Neuronal stem cell (in vitro differentiated cells): Measurements from ENCODE around the gene TMEM87B.
A peak's percentile ranks its signal among the peaks of the same experiment; 100 is the strongest.

ENCODE experiments used
- DNase-seq: peaks from one replicate; pipeline ENCODE4 v3.0.0-alpha.2; 2013; ENCODE audit warnings: low spot score
- H2AFZ ChIP-seq: one replicate; pipeline ENCODE4 v1.6.1; 2013; ENCODE audit warnings: mild to moderate bottlenecking, low read length, inconsistent platforms
- H2AK5ac ChIP-seq: 2 replicates; pipeline ENCODE4 v1.6.1; 2013; ENCODE audit warnings: low read depth, mild to moderate bottlenecking, inconsistent platforms, low read length, moderate library complexity, mixed read lengths
- H2BK120ac ChIP-seq: 2 replicates; pipeline ENCODE4 v1.6.1; 2013; ENCODE audit warnings: low read depth, mild to moderate bottlenecking, inconsistent platforms, low read length, moderate library complexity, mixed read lengths
- H2BK12ac ChIP-seq: one replicate; pipeline ENCODE4 v1.6.1; 2013; ENCODE audit warnings: low read length, inconsistent platforms
- H2BK15ac ChIP-seq: 2 replicates; pipeline ENCODE4 v1.6.1; 2013; ENCODE audit warnings: mild to moderate bottlenecking, low read length, inconsistent platforms, mixed read lengths
- H2BK5ac ChIP-seq: one replicate; pipeline ENCODE4 v1.6.1; 2013; ENCODE audit warnings: inconsistent platforms, mild to moderate bottlenecking, low read length, moderate library complexity
- H3K14ac ChIP-seq: one replicate; pipeline ENCODE4 v1.6.1; 2013; ENCODE audit warnings: low read length, inconsistent platforms
- H3K18ac ChIP-seq: 2 replicates; pipeline ENCODE4 v1.6.1; 2013; ENCODE audit warnings: low read length, inconsistent platforms
- H3K23ac ChIP-seq: 2 replicates; pipeline ENCODE4 v1.6.1; 2013; ENCODE audit warnings: low read depth, mild to moderate bottlenecking, mixed read lengths, low read length, inconsistent platforms; ENCODE audit not compliant: poor library complexity
- H3K27ac ChIP-seq: replicated peaks from 3 replicates; pipeline ENCODE4 v1.5.1; 2013; ENCODE audit warnings: low read length, inconsistent platforms
- H3K27me3 ChIP-seq, 3 experiments: 2 replicates each; pipeline ENCODE4 v1.6.1; 2013; ENCODE audit warnings: low read length in 3 of 3, mild to moderate bottlenecking in 2 of 3, inconsistent platforms in 1 of 3, low read depth in 1 of 3, mixed read lengths in 1 of 3, moderate library complexity in 1 of 3; ENCODE audit not compliant: control insufficient read depth in 3 of 3, insufficient read depth in 3 of 3
- H3K36me3 ChIP-seq, 2 donors: replicated peaks in 1 of 2; 2 replicates each; pipeline ENCODE4 v1.6.1; 2013; ENCODE audit warnings: low read length in 2 of 2; ENCODE audit not compliant: control insufficient read depth in 2 of 2, insufficient read depth in 2 of 2
- H3K4ac ChIP-seq: 2 replicates; pipeline ENCODE4 v1.6.1; 2013; ENCODE audit warnings: inconsistent platforms, mild to moderate bottlenecking, low read length, moderate library complexity
- H3K4me1 ChIP-seq, 2 donors: 1 replicate in 1 of 2; 2 replicates in 1 of 2; pipeline ENCODE4 v1.6.1; 2013; ENCODE audit warnings: low read length in 2 of 2, low read depth in 1 of 2; ENCODE audit not compliant: control insufficient read depth in 2 of 2, insufficient read depth in 1 of 2
- H3K4me2 ChIP-seq: one replicate; pipeline ENCODE4 v1.6.1; 2013; ENCODE audit warnings: mild to moderate bottlenecking, low read length, inconsistent platforms; ENCODE audit not compliant: insufficient read depth, poor library complexity, severe bottlenecking
- H3K4me3 ChIP-seq, 2 donors: 2 replicates each; pipeline ENCODE4 v1.5.1; 2013; ENCODE audit warnings: low read length in 2 of 2, mild to moderate bottlenecking in 2 of 2, inconsistent platforms in 1 of 2, moderate library complexity in 1 of 2
- H3K79me1 ChIP-seq: one replicate; pipeline ENCODE4 v1.6.1; 2013; ENCODE audit warnings: low read depth, mild to moderate bottlenecking, inconsistent platforms, low read length, moderate library complexity
- H3K9ac ChIP-seq: one replicate; pipeline ENCODE4 v1.6.1; 2013; ENCODE audit warnings: mild to moderate bottlenecking, low read depth, low read length, inconsistent platforms; ENCODE audit not compliant: poor library complexity
- H3K9me3 ChIP-seq, 2 donors: replicated peaks in 1 of 2; 2 replicates each; pipeline versions ENCODE3 to v1.6.1; 2013; ENCODE audit warnings: low read length in 2 of 2, mild to moderate bottlenecking in 2 of 2, inconsistent platforms in 1 of 2, low read depth in 1 of 2, mixed read lengths in 1 of 2, moderate library complexity in 1 of 2; ENCODE audit not compliant: control insufficient read depth in 2 of 2, insufficient read depth in 1 of 2
- H4K8ac ChIP-seq: one replicate; pipeline ENCODE4 v1.6.1; 2013; ENCODE audit warnings: low read depth, mild to moderate bottlenecking, inconsistent platforms, low read length, moderate library complexity
- H4K91ac ChIP-seq: one replicate; pipeline ENCODE4 v1.6.1; 2013; ENCODE audit warnings: low read length, low read depth, mild to moderate bottlenecking, inconsistent platforms; ENCODE audit not compliant: poor library complexity
- WGBS, 2 donors: extraction: QIAGEN DNeasy Blood & Tissue Kit; methylation state at CpG; one replicate each; pipeline ENCODE4 v1.1.7; 2013; ENCODE audit warnings: missing lambda C conversion rate in 2 of 2, mixed read lengths in 1 of 2; ENCODE audit not compliant: insufficient read length in 2 of 2, insufficient replicate concordance in 1 of 2; ENCODE audit errors: extremely low coverage in 2 of 2; 5-methylcytosine and 5-hydroxymethylcytosine counted together

TMEM87B gene

GRCh38 chr2:112156152-112156986 is 101.3 kb downstream of the TMEM87B start:
- Histone ChIP-seq H2BK15ac (peak overlapping the region; percentile 52), H3K27ac (peak overlapping the region; percentile 86), H3K27me3 (no peaks in the 10 kb centered on the region), H3K4me1 (peaks cover 0 to 22% of the 10 kb centered on the region in 2 donors), H3K36me3 (peaks cover 0 to 25% of the 10 kb centered on the region in 2 donors), H3K79me1 (peaks cover 9% of the 10 kb centered on the region), H3K4me3 (no peak overlapping the region), H2BK120ac (peak overlapping the region; percentile 97), H3K18ac (peak overlapping the region; percentile 94), H4K91ac (peak overlapping the region; percentile 99), H2BK5ac (peak overlapping the region; percentile 93), H3K4me2 (no peak overlapping the region), H2AFZ (peak overlapping the region; percentile 53), H2BK12ac (peak overlapping the region; percentile 78), H3K4ac (peak overlapping the region; percentile 43), H3K23ac (no peak overlapping the region), H3K9ac (no peak overlapping the region), H2AK5ac (peak overlapping the region; percentile 99), H4K8ac (no peak overlapping the region), H3K9me3 (no peaks in the 10 kb centered on the region), H3K14ac (no peak overlapping the region)
- peak; percentile 35 for DNase-seq
- no CpG with 5 or more reads among the region's 21 CpGs for WGBS, 2 donors

- Histone ChIP-seq H3K18ac (peak overlapping the region; percentile 89), H3K14ac (no peak overlapping the region), H2AK5ac (peak overlapping the region; percentile 81), H3K4ac (no peak overlapping the region), H4K91ac (no peak overlapping the region), H2BK12ac (no peak overlapping the region), H3K9ac (no peak overlapping the region), H3K4me2 (no peak overlapping the region), H2AFZ (no peak overlapping the region), H3K9me3 (no peaks in the 10 kb centered on the region), H4K8ac (no peak overlapping the region), H3K36me3 (peaks cover 0 to 18% of the 10 kb centered on the region in 2 donors), H3K79me1 (peaks cover 7% of the 10 kb centered on the region), H2BK120ac (no peak overlapping the region), H2BK5ac (no peak overlapping the region), H3K4me3 (no peak overlapping the region), H3K23ac (no peak overlapping the region), H3K4me1 (peaks cover 0 to 22% of the 10 kb centered on the region in 2 donors), H2BK15ac (no peak overlapping the region), H3K27ac (no peak overlapping the region), H3K27me3 (no peaks in the 10 kb centered on the region)
- no peak for DNase-seq
- no CpG with 5 or more reads among the region's 3 CpGs for WGBS, 2 donors
Measured at GRCh38 chr2:112157472-112157871, 102.4 kb downstream of the TMEM87B start.

GRCh38 chr2:112159454-112159921 is 104.4 kb downstream of the TMEM87B start:
- Histone ChIP-seq H3K4me2 (no peak overlapping the region), H3K9me3 (no peaks in the 10 kb centered on the region)
- no peak for DNase-seq

More at GRCh38 chr2:112159454-112159921, 104.4 kb downstream of the TMEM87B start:
- H2BK5ac ChIP-seq: no peak overlapping the region
- H2AFZ ChIP-seq: no peak overlapping the region
- H3K4me1 ChIP-seq: peaks cover 0 to 23% of the 10 kb centered on the region in 2 donors
- peak overlapping the region; percentile 4 for H2BK15ac ChIP-seq
- no peak overlapping the region for H3K23ac ChIP-seq
- no peak overlapping the region for H2AK5ac ChIP-seq
- no peak overlapping the region for H2BK120ac ChIP-seq
- H3K36me3 ChIP-seq: peaks cover 0 to 9% of the 10 kb centered on the region in 2 donors
- WGBS, 2 donors: no CpG with 5 or more reads among the region's 31 CpGs
- H3K4ac ChIP-seq: peak overlapping the region; percentile 47
- H2BK12ac ChIP-seq: no peak overlapping the region
- H3K27me3 ChIP-seq: no peaks in the 10 kb centered on the region
- no peak overlapping the region for H3K14ac ChIP-seq
- no peak overlapping the region for H3K9ac ChIP-seq
- H3K4me3 ChIP-seq: no peak overlapping the region
- H3K27ac ChIP-seq: no peak overlapping the region
- H3K18ac ChIP-seq: peak overlapping the region; percentile 44
- no peak overlapping the region for H4K91ac ChIP-seq
- peaks cover 7% of the 10 kb centered on the region for H3K79me1 ChIP-seq
- H4K8ac ChIP-seq: no peak overlapping the region
